KMS-11 (cell line): ENCODE data around the gene ATF1.

ENCODE experiments used
- H2AFZ ChIP-seq: fragments of 200-600 bp; sonication (generic); 2 replicates; pipeline ENCODE4 v1.6.1; 2016; ENCODE audit warnings: antibody characterized with exemption, mixed run types, low read depth
- H3K27ac ChIP-seq: fragments of 200-600 bp; sonication (generic); 2 replicates; pipeline ENCODE4 v1.6.1; 2016; ENCODE audit warnings: mild to moderate bottlenecking, mixed run types
- H3K27me3 ChIP-seq: fragments of 200-600 bp; sonication (generic); 2 replicates; pipeline ENCODE4 v1.6.1; 2017; ENCODE audit warnings: mild to moderate bottlenecking, low read depth, mixed run types, moderate library complexity; ENCODE audit not compliant: insufficient read depth
- H3K36me3 ChIP-seq: fragments of 200-600 bp; sonication (generic); 2 replicates; pipeline ENCODE4 v1.6.1; 2017; ENCODE audit warnings: mild to moderate bottlenecking, mixed run types; ENCODE audit not compliant: insufficient read depth
- H3K4me1 ChIP-seq: fragments of 200-600 bp; sonication (generic); 2 replicates; pipeline ENCODE4 v1.6.1; 2016; ENCODE audit warnings: mild to moderate bottlenecking, low read depth, mixed run types; ENCODE audit not compliant: poor library complexity, severe bottlenecking
- H3K4me2 ChIP-seq: fragments of 200-600 bp; sonication (generic); 2 replicates; pipeline ENCODE4 v1.7.0; 2016; ENCODE audit warnings: mild to moderate bottlenecking, mixed run types
- H3K4me3 ChIP-seq: fragments of 200-600 bp; sonication (generic); IDR thresholded peaks from 2 replicates; pipeline ENCODE4 v1.6.1; 2017; ENCODE audit warnings: low read depth, low read length, mixed read lengths; ENCODE audit not compliant: insufficient read depth
- H3K79me2 ChIP-seq: fragments of 200-600 bp; sonication (generic); 2 replicates; pipeline ENCODE4 v1.6.1; 2016; ENCODE audit warnings: low read depth, mixed run types; ENCODE audit not compliant: insufficient read depth
- H3K9ac ChIP-seq: fragments of 200-600 bp; sonication (generic); 2 replicates; pipeline ENCODE4 v1.6.1; 2016; ENCODE audit warnings: mild to moderate bottlenecking, mixed run types
- H4K20me1 ChIP-seq: fragments of 200-600 bp; sonication (generic); 2 replicates; pipeline ENCODE4 v1.6.1; 2016; ENCODE audit warnings: mild to moderate bottlenecking, mixed run types; ENCODE audit not compliant: insufficient read depth
- TF ChIP-seq, protein P1 (sequence below): fragments of 200-600 bp; sonication (generic); conservative IDR thresholded peaks from 2 replicates; pipeline ENCODE4 v1.6.1; 2017; ENCODE audit warnings: low read depth, mild to moderate bottlenecking, antibody characterized with exemption, low read length, moderate library complexity, mixed read lengths

Gene ATF1

GRCh38 chr12:50763639-50764285 is at the start of gene ATF1:
TSS of gene ATF1 (plus strand) at chr12:50764101. CDS start at chr12:50780146, 16,045 bp downstream.
- H3K27ac ChIP-seq: peak within 1 kb of the TSS; percentile 93
- TF ChIP-seq, protein P1, sequence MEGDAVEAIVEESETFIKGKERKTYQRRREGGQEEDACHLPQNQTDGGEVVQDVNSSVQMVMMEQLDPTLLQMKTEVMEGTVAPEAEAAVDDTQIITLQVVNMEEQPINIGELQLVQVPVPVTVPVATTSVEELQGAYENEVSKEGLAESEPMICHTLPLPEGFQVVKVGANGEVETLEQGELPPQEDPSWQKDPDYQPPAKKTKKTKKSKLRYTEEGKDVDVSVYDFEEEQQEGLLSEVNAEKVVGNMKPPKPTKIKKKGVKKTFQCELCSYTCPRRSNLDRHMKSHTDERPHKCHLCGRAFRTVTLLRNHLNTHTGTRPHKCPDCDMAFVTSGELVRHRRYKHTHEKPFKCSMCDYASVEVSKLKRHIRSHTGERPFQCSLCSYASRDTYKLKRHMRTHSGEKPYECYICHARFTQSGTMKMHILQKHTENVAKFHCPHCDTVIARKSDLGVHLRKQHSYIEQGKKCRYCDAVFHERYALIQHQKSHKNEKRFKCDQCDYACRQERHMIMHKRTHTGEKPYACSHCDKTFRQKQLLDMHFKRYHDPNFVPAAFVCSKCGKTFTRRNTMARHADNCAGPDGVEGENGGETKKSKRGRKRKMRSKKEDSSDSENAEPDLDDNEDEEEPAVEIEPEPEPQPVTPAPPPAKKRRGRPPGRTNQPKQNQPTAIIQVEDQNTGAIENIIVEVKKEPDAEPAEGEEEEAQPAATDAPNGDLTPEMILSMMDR: no peak
- no peak within 1 kb of the TSS for H3K4me3 ChIP-seq
- peak within 1 kb of the TSS; percentile 73 for H3K4me2 ChIP-seq
- peaks cover 19% of the 10 kb centered on the region for H3K4me1 ChIP-seq
- no peaks in the 10 kb centered on the region for H3K27me3 ChIP-seq
- H3K36me3 ChIP-seq: no peaks in the 10 kb centered on the region
- no peaks in the 10 kb centered on the region; the same call in 1 of the 2 replicates for H4K20me1 ChIP-seq
- H2AFZ ChIP-seq: peak within 1 kb of the TSS; percentile 89
- peak within 1 kb of the TSS; percentile 93 for H3K9ac ChIP-seq
- H3K79me2 ChIP-seq: peaks cover 44% of the 10 kb centered on the region

- TF ChIP-seq, protein P1: no peak
- H2AFZ ChIP-seq: no peak overlapping the region
- no peak overlapping the region for H3K9ac ChIP-seq
- H3K4me1 ChIP-seq: no peaks in the 10 kb centered on the region
- no peaks in the 10 kb centered on the region for H3K79me2 ChIP-seq
- no peaks in the 10 kb centered on the region for H3K36me3 ChIP-seq
- H3K4me3 ChIP-seq: no peak overlapping the region
- no peak overlapping the region for H3K4me2 ChIP-seq
- no peaks in the 10 kb centered on the region for H3K27me3 ChIP-seq
- no peak overlapping the region for H3K27ac ChIP-seq
- no peaks in the 10 kb centered on the region for H4K20me1 ChIP-seq
Measured at GRCh38 chr12:50715174-50715573, 48.7 kb upstream of the ATF1 start.

GRCh38 chr12:50718760-50719159 is 45.1 kb upstream of the ATF1 start:
- Histone ChIP-seq H4K20me1 (no peaks in the 10 kb centered on the region), H3K9ac (no peak overlapping the region), H2AFZ (no peak overlapping the region), H3K4me3 (no peak overlapping the region), H3K36me3 (no peaks in the 10 kb centered on the region), H3K4me1 (peaks cover 1% of the 10 kb centered on the region), H3K4me2 (no peak overlapping the region), H3K27me3 (no peaks in the 10 kb centered on the region), H3K27ac (no peak overlapping the region), H3K79me2 (no peaks in the 10 kb centered on the region)
- TF ChIP-seq, protein P1: no peak

DNA sequence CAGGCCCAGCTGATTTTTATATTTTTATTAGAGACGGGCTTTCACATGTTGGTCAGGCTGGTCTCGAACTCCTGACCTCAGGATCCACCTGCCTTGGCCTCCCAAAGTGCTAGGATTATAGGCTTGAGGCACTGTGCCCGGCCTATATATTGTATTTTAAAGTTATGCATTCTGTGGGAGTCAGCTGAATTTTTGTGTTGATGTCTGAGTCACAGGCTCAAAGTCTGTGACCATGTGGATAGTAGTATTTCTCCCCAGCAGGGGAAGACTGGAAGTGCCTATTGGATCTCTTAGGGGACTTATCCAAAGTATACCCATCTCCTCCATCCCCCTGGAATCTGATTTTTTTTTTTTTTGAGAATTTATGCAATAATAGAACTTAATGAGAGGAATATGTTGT is 43.8 kb upstream of the ATF1 start:
- Histone ChIP-seq H3K79me2 (no peaks in the 10 kb centered on the region), H4K20me1 (no peaks in the 10 kb centered on the region), H2AFZ (no peak overlapping the region), H3K27ac (no peak overlapping the region), H3K9ac (no peak overlapping the region), H3K27me3 (no peaks in the 10 kb centered on the region), H3K4me2 (no peak overlapping the region), H3K36me3 (no peaks in the 10 kb centered on the region), H3K4me3 (no peak overlapping the region), H3K4me1 (peaks cover 3% of the 10 kb centered on the region)
- TF ChIP-seq, protein P1: no peak
